Skeletal muscle satellite cell (primary cell): ENCODE data around the gene DOCK9.
A peak's percentile ranks its signal among the peaks of the same experiment; 100 is the strongest.

Experiments used
- H3K27me3 ChIP-seq: 2 replicates; pipeline ENCODE4 v1.7.0; 2013; ENCODE audit warnings: low read length; ENCODE audit not compliant: control insufficient read depth, insufficient read depth
- H3K36me3 ChIP-seq: 2 replicates; pipeline ENCODE4 v1.7.0; 2013; ENCODE audit warnings: mild to moderate bottlenecking, control low read depth, low read length; ENCODE audit not compliant: insufficient read depth
- H3K4me1 ChIP-seq: 2 replicates; pipeline ENCODE4 v1.7.0; 2013; ENCODE audit warnings: low read length; ENCODE audit not compliant: control insufficient read depth, insufficient read depth
- H3K4me2 ChIP-seq: 2 replicates; pipeline ENCODE4 v1.7.0; 2013; ENCODE audit warnings: mild to moderate bottlenecking, low read length
- H3K4me3 ChIP-seq: 2 replicates; pipeline ENCODE4 v1.7.0; 2013; ENCODE audit warnings: low read length
- H3K9ac ChIP-seq: 2 replicates; pipeline ENCODE4 v1.7.0; 2013; ENCODE audit warnings: mild to moderate bottlenecking, low read depth, low read length, moderate library complexity
- H3K9me3 ChIP-seq: replicated peaks from 2 replicates; pipeline ENCODE4 v1.7.0; 2013; ENCODE audit warnings: mild to moderate bottlenecking, control low read depth, low read length

The DOCK9 gene

GRCh38 chr13:98842070-98842469, 135.8 kb downstream of the DOCK9 start:
- H3K36me3 ChIP-seq, result peaks cover 3% of the 10 kb centered on the region
- H3K9me3 ChIP-seq, result no peaks in the 10 kb centered on the region
- no peak overlapping the region for H3K4me2 ChIP-seq
- no peaks in the 10 kb centered on the region for H3K27me3 ChIP-seq
- H3K4me1 ChIP-seq, result peaks cover 22% of the 10 kb centered on the region
- H3K4me3 ChIP-seq, result no peak overlapping the region
- no peak overlapping the region for H3K9ac ChIP-seq

- no peaks in the 10 kb centered on the region for H3K9me3 ChIP-seq
- no peaks in the 10 kb centered on the region for H3K36me3 ChIP-seq
- no peaks in the 10 kb centered on the region for H3K27me3 ChIP-seq
- peak overlapping the region; percentile 13 for H3K4me2 ChIP-seq
- H3K4me1 ChIP-seq, result peaks cover 22% of the 10 kb centered on the region
- no peak overlapping the region for H3K4me3 ChIP-seq
- H3K9ac ChIP-seq, result no peak overlapping the region
Measured at GRCh38 chr13:98839856-98840769, 137.8 kb downstream of the DOCK9 start.

- no peak overlapping the region for H3K4me2 ChIP-seq
- no peak overlapping the region for H3K9ac ChIP-seq
- H3K4me3 ChIP-seq, result no peak overlapping the region
- H3K4me1 ChIP-seq, result peaks cover 22% of the 10 kb centered on the region
- no peaks in the 10 kb centered on the region for H3K9me3 ChIP-seq
- no peaks in the 10 kb centered on the region for H3K27me3 ChIP-seq
- H3K36me3 ChIP-seq, result no peaks in the 10 kb centered on the region
Measured at GRCh38 chr13:98838776-98839175, 139.1 kb downstream of the DOCK9 start.

GRCh38 chr13:98837896-98838295, 140.0 kb downstream of the DOCK9 start:
- no peak overlapping the region for H3K9ac ChIP-seq
- no peak overlapping the region for H3K4me3 ChIP-seq
- H3K9me3 ChIP-seq, result no peaks in the 10 kb centered on the region
- H3K4me2 ChIP-seq, result no peak overlapping the region
- no peaks in the 10 kb centered on the region for H3K36me3 ChIP-seq
- no peaks in the 10 kb centered on the region for H3K27me3 ChIP-seq
- peaks cover 22% of the 10 kb centered on the region for H3K4me1 ChIP-seq

- no peaks in the 10 kb centered on the region for H3K27me3 ChIP-seq
- peaks cover 11% of the 10 kb centered on the region for H3K36me3 ChIP-seq
- no peak overlapping the region for H3K4me2 ChIP-seq
- H3K9me3 ChIP-seq, result no peaks in the 10 kb centered on the region
- H3K4me1 ChIP-seq, result peaks cover 17% of the 10 kb centered on the region
- H3K4me3 ChIP-seq, result no peak overlapping the region
- no peak overlapping the region for H3K9ac ChIP-seq
Measured at GRCh38 chr13:98835156-98835555, 142.7 kb downstream of the DOCK9 start.

- peaks cover 14% of the 10 kb centered on the region for H3K36me3 ChIP-seq
- H3K4me1 ChIP-seq, result peaks cover 10% of the 10 kb centered on the region
- H3K27me3 ChIP-seq, result no peaks in the 10 kb centered on the region
- no peak overlapping the region for H3K9ac ChIP-seq
- no peaks in the 10 kb centered on the region for H3K9me3 ChIP-seq
- no peak overlapping the region for H3K4me2 ChIP-seq
- H3K4me3 ChIP-seq, result no peak overlapping the region
Measured at GRCh38 chr13:98834254-98834960, 143.5 kb downstream of the DOCK9 start.

- no peak overlapping the region for H3K4me2 ChIP-seq
- no peak overlapping the region for H3K9ac ChIP-seq
- peaks cover 16% of the 10 kb centered on the region for H3K36me3 ChIP-seq
- H3K9me3 ChIP-seq, result no peaks in the 10 kb centered on the region
- no peak overlapping the region for H3K4me3 ChIP-seq
- no peaks in the 10 kb centered on the region for H3K4me1 ChIP-seq
- no peaks in the 10 kb centered on the region for H3K27me3 ChIP-seq
Measured at GRCh38 chr13:98831236-98831635, 146.6 kb downstream of the DOCK9 start.

- H3K27me3 ChIP-seq, result no peaks in the 10 kb centered on the region
- no peaks in the 10 kb centered on the region for H3K9me3 ChIP-seq
- no peak overlapping the region for H3K4me3 ChIP-seq
- H3K4me1 ChIP-seq, result peaks cover 8% of the 10 kb centered on the region
- H3K36me3 ChIP-seq, result peaks cover 16% of the 10 kb centered on the region
- H3K4me2 ChIP-seq, result no peak overlapping the region
- H3K9ac ChIP-seq, result no peak overlapping the region
Measured at GRCh38 chr13:98829541-98829940, 148.3 kb downstream of the DOCK9 start.

- H3K4me3 ChIP-seq, result no peak overlapping the region
Measured at GRCh38 chr13:98828614-98829013, 149.2 kb downstream of the DOCK9 start.

GRCh38 chr13:98827449-98827848, 150.4 kb downstream of the DOCK9 start:
- no peak overlapping the region for H3K9ac ChIP-seq
- H3K4me2 ChIP-seq, result no peak overlapping the region
- H3K36me3 ChIP-seq, result peaks cover 28% of the 10 kb centered on the region
- no peak overlapping the region for H3K4me3 ChIP-seq
- no peaks in the 10 kb centered on the region for H3K9me3 ChIP-seq
- H3K4me1 ChIP-seq, result peaks cover 13% of the 10 kb centered on the region
- no peaks in the 10 kb centered on the region for H3K27me3 ChIP-seq

More at GRCh38 chr13:98828614-98829013, 149.2 kb downstream of the DOCK9 start:
- H3K4me2 ChIP-seq, result no peak overlapping the region
- no peak overlapping the region for H3K9ac ChIP-seq
- peaks cover 13% of the 10 kb centered on the region for H3K4me1 ChIP-seq
- no peaks in the 10 kb centered on the region for H3K9me3 ChIP-seq
- H3K27me3 ChIP-seq, result no peaks in the 10 kb centered on the region
- peaks cover 23% of the 10 kb centered on the region for H3K36me3 ChIP-seq

GRCh38 chr13:98826146-98826545, 151.7 kb downstream of the DOCK9 start:
- no peak overlapping the region for H3K4me2 ChIP-seq
- H3K9ac ChIP-seq, result no peak overlapping the region
- H3K36me3 ChIP-seq, result peaks cover 27% of the 10 kb centered on the region
- H3K27me3 ChIP-seq, result no peaks in the 10 kb centered on the region
- H3K4me3 ChIP-seq, result no peak overlapping the region
- peaks cover 26% of the 10 kb centered on the region for H3K4me1 ChIP-seq
- no peaks in the 10 kb centered on the region for H3K9me3 ChIP-seq
